ENCODE measurements around the gene B3GAT1. TPM values are rescaled to one million over a fixed set of nuclear protein-coding genes. Genes with fewer than 3 reads are reported as not detected.

Gene B3GAT1
- total RNA-seq (2014; rRNA removed; shearing (Covaris generic)) (24.8 and 28.3 TPM in 2 replicates), polyA plus RNA-seq (2016; fragmentation: Nextera tagmentation; extraction: Ambion mirVana) (4.3 and 4.8 TPM in 2 replicates)
- long read RNA-seq, partial matches to known transcripts: 0 of 2 reads
- long read RNA-seq, other reads (novel, unspliced or antisense): 2 of 2 reads

DNA sequence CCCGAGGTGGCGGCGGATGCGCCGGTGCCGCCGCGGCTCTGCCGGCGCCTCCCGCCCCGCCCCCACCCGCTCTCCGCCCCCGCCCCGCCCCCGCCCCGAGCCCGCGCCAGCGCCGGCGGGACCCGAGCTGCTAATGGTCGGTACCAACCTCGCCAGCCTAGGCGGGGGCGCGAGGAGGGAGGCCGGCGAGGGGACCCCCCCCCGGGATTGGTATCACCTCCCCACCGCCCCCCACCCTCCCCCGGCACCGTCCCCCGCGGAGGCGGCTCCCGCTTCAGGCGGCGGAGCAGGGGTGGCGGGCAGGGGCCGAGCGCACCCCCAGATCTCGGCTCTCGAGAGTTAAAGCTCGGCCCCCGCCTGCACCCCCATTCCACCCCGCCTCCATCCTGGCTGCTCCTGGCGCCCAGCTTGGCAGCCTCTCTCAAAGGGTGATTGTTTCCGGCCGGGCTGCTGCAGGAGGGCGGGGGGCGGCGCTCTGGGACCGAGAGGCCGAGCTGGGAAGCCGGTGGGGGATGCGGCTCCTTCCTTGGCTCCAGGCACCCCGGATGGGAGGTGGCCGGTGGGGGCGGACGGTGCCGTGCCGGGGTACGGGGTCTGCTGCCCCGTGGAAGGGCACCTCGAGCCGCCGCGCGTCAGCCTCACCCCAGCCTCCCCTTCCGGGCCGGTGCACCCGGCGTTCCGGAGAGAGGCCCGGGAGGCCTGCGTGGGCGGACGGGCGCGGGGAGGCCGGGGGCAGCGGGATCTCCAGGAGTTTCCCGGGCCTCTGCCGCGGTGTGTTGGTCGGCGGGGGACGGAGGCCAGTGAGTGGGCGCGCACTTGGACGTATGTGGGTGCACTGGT is at the start of gene B3GAT1:
TSS of gene B3GAT1 (minus strand) at position 40 of the 840 bp plus-strand sequence. CDS start 24,583 bp downstream, outside the sequence.
- no peak within 1 kb of the TSS for H3K27ac ChIP-seq (ENCODE audit: low read depth)
- H3K27ac Mint-ChIP-seq: no peak within 1 kb of the TSS
- H3K4me2 ChIP-seq: peak within 1 kb of the TSS; percentile 96
- H3K4me1 Mint-ChIP-seq: peaks cover 55% of the 10 kb centered on the region
- H4K20me1 ChIP-seq (replicated peaks; ENCODE audit: insufficient read depth): peaks cover 4% of the 10 kb centered on the region
- ATAC-seq: peak; percentile 56
- H3K4me1 ChIP-seq (ENCODE audit: insufficient read depth): peaks cover 43% of the 10 kb centered on the region
- peaks cover 4% of the 10 kb centered on the region; the same call in 2 of the 3 replicates for H3K36me3 Mint-ChIP-seq (ENCODE audit: low read depth)
- peaks cover 31% of the 10 kb centered on the region for H3K27me3 Mint-ChIP-seq (ENCODE audit: insufficient read depth, low read depth, poor library complexity)
- no peaks in the 10 kb centered on the region for H3K36me3 ChIP-seq (ENCODE audit: insufficient read depth)
- H3K9me2 ChIP-seq (ENCODE audit: insufficient read depth): no peaks in the 10 kb centered on the region
- DNase-seq (ENCODE audit: low spot score): peak; percentile 81
- peak within 1 kb of the TSS; percentile 80 for H3K4me3 ChIP-seq
- H3K79me2 ChIP-seq (replicated peaks; ENCODE audit: insufficient read depth): peaks cover 32% of the 10 kb centered on the region
- peaks cover 11% of the 10 kb centered on the region for H3K27me3 ChIP-seq (ENCODE audit: insufficient read depth)
- no peaks in the 10 kb centered on the region for H3K9me3 Mint-ChIP-seq
- H2AFZ ChIP-seq: peak within 1 kb of the TSS; percentile 83
- 0 out of 2 replicates have a peak, but pooled peaks cover 5% of the 10 kb centered on the region for H3F3A ChIP-seq (replicated peaks; ENCODE audit: low read depth)
- peak within 1 kb of the TSS; percentile 86 for H3K4me3 Mint-ChIP-seq
- TF ChIP-seq STAT1 (IDR thresholded peaks at IDR 0.05; ENCODE audit: unreplicated experiment): no peak
- no peak for TF ChIP-seq JUNB (IDR thresholded peaks at IDR 0.05; ENCODE audit: unreplicated experiment)
- TF ChIP-seq POLR2AphosphoS5 (IDR thresholded peaks at IDR 0.05; ENCODE audit: low read depth): no peak
- TF ChIP-seq, protein P1, sequence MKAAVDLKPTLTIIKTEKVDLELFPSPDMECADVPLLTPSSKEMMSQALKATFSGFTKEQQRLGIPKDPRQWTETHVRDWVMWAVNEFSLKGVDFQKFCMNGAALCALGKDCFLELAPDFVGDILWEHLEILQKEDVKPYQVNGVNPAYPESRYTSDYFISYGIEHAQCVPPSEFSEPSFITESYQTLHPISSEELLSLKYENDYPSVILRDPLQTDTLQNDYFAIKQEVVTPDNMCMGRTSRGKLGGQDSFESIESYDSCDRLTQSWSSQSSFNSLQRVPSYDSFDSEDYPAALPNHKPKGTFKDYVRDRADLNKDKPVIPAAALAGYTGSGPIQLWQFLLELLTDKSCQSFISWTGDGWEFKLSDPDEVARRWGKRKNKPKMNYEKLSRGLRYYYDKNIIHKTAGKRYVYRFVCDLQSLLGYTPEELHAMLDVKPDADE (IDR thresholded peaks at IDR 0.05): 0 out of 2 replicates have a peak, but pooled peaks have one; percentile 8

DNA sequence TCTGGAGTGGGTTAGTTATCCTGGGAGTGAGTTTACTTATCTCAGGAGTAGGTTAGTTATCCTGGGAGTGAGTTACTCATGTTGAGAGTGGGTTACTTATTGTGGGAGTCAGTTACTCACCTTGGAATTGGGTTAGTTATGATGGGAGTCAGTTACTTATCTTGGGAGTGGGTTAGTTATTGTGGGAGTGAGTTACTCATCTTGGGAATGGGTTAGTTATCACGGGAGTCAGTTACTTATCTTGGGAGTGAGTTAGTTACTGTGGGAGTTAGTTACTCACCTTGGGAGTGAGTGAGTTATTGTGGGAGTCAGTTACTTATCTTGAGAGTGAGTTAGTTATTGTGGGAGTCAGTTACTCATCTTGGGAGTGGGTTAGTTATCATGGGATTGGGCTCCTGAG is 49.6 kb upstream of the B3GAT1 start:
- no peak overlapping the region for H3K4me3 ChIP-seq
- H3K27me3 ChIP-seq (ENCODE audit: insufficient read depth): no peaks in the 10 kb centered on the region
- no peaks in the 10 kb centered on the region for H3F3A ChIP-seq (replicated peaks; ENCODE audit: low read depth)
- peaks cover 35% of the 10 kb centered on the region for H3K4me1 Mint-ChIP-seq
- H3K79me2 ChIP-seq (replicated peaks; ENCODE audit: insufficient read depth): no peaks in the 10 kb centered on the region
- H3K4me2 ChIP-seq: no peak overlapping the region
- peaks cover 7% of the 10 kb centered on the region; the same call in 1 of the 2 replicates for H3K4me1 ChIP-seq (ENCODE audit: insufficient read depth)
- ATAC-seq (no peak), DNase-seq (ENCODE audit: low spot score) (no peak)
- H3K27me3 Mint-ChIP-seq (ENCODE audit: insufficient read depth, low read depth, poor library complexity): peaks cover 10% of the 10 kb centered on the region
- no peak overlapping the region for H2AFZ ChIP-seq
- no peak overlapping the region for H3K4me3 Mint-ChIP-seq
- no peak overlapping the region for H3K27ac ChIP-seq (ENCODE audit: low read depth)
- no peaks in the 10 kb centered on the region for H3K9me2 ChIP-seq (ENCODE audit: insufficient read depth)
- H3K9me3 Mint-ChIP-seq: no peaks in the 10 kb centered on the region; the same call in 2 of the 3 replicates
- H3K27ac Mint-ChIP-seq: no peak overlapping the region
- no peaks in the 10 kb centered on the region for H4K20me1 ChIP-seq (replicated peaks; ENCODE audit: insufficient read depth)
- no peaks in the 10 kb centered on the region for H3K36me3 ChIP-seq (ENCODE audit: insufficient read depth)
- no peaks in the 10 kb centered on the region for H3K36me3 Mint-ChIP-seq (ENCODE audit: low read depth)
- TF ChIP-seq, protein P1 (IDR thresholded peaks at IDR 0.05): no peak
- TF ChIP-seq ZNF331 (CRISPR knock-in tag; IDR thresholded peaks at IDR 0.05; ENCODE audit: low read depth) (no peak), EZH2phosphoT487 (IDR thresholded peaks at IDR 0.05; ENCODE audit: unreplicated experiment) (no peak), NANOG (IDR thresholded peaks at IDR 0.05; ENCODE audit: borderline replicate concordance) (no peak), EZH2 (IDR thresholded peaks at IDR 0.05; ENCODE audit: low read depth, unreplicated experiment) (no peak), JUNB (IDR thresholded peaks at IDR 0.05; ENCODE audit: unreplicated experiment) (no peak), CREB1 (CRISPR knock-in tag; IDR thresholded peaks at IDR 0.05; ENCODE audit: low read depth) (no peak), POLR2AphosphoS5 (IDR thresholded peaks at IDR 0.05; ENCODE audit: low read depth) (no peak), ZNF114 (CRISPR knock-in tag; IDR thresholded peaks at IDR 0.05) (no peak)
- TF ChIP-seq, protein P2, sequence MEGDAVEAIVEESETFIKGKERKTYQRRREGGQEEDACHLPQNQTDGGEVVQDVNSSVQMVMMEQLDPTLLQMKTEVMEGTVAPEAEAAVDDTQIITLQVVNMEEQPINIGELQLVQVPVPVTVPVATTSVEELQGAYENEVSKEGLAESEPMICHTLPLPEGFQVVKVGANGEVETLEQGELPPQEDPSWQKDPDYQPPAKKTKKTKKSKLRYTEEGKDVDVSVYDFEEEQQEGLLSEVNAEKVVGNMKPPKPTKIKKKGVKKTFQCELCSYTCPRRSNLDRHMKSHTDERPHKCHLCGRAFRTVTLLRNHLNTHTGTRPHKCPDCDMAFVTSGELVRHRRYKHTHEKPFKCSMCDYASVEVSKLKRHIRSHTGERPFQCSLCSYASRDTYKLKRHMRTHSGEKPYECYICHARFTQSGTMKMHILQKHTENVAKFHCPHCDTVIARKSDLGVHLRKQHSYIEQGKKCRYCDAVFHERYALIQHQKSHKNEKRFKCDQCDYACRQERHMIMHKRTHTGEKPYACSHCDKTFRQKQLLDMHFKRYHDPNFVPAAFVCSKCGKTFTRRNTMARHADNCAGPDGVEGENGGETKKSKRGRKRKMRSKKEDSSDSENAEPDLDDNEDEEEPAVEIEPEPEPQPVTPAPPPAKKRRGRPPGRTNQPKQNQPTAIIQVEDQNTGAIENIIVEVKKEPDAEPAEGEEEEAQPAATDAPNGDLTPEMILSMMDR (conservative IDR thresholded peaks at IDR 0.05; ENCODE audit: low read depth in 2 of 2): no peak
- TF ChIP-seq, protein P3, sequence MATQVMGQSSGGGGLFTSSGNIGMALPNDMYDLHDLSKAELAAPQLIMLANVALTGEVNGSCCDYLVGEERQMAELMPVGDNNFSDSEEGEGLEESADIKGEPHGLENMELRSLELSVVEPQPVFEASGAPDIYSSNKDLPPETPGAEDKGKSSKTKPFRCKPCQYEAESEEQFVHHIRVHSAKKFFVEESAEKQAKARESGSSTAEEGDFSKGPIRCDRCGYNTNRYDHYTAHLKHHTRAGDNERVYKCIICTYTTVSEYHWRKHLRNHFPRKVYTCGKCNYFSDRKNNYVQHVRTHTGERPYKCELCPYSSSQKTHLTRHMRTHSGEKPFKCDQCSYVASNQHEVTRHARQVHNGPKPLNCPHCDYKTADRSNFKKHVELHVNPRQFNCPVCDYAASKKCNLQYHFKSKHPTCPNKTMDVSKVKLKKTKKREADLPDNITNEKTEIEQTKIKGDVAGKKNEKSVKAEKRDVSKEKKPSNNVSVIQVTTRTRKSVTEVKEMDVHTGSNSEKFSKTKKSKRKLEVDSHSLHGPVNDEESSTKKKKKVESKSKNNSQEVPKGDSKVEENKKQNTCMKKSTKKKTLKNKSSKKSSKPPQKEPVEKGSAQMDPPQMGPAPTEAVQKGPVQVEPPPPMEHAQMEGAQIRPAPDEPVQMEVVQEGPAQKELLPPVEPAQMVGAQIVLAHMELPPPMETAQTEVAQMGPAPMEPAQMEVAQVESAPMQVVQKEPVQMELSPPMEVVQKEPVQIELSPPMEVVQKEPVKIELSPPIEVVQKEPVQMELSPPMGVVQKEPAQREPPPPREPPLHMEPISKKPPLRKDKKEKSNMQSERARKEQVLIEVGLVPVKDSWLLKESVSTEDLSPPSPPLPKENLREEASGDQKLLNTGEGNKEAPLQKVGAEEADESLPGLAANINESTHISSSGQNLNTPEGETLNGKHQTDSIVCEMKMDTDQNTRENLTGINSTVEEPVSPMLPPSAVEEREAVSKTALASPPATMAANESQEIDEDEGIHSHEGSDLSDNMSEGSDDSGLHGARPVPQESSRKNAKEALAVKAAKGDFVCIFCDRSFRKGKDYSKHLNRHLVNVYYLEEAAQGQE (IDR thresholded peaks at IDR 0.05; ENCODE audit: unreplicated experiment): no peak
